ENCODE measurements around the gene MTA3. TPM values are rescaled to one million over a fixed set of nuclear protein-coding genes. Genes with fewer than 3 reads are reported as not detected.
"Not testable (repeated sequence)": the region's sequence is repeated elsewhere in the genome, so short reads cannot be mapped to it uniquely, and the experiment has no call there.

Gene MTA3
- polyA plus RNA-seq, 3 donors from 2014 or later, result 3.8 to 7.5 (median 7.0) TPM

GRCh38 chr2:42722320-42723190 is 154.1 kb downstream of the MTA3 start:
- Mint-ChIP-seq H3K9me3 (no peaks in the 10 kb centered on the region), H3K4me3 (no peak overlapping the region), H3K27ac (no peak overlapping the region), H3K27me3 (ENCODE audit: low read depth in 3 of 3) (no peaks in the 10 kb centered on the region), H3K4me1 (no peaks in the 10 kb centered on the region), H3K36me3 (peaks cover 10 to 16% (median 15%) of the 10 kb centered on the region in 3 donors)
- DNase-seq, result peak in 1 of 3 donors; percentile 2

- DNase-seq, result no peak
- Mint-ChIP-seq H3K9me3 (no peaks in the 10 kb centered on the region), H3K4me1 (no peaks in the 10 kb centered on the region), H3K36me3 (peaks cover 13 to 16% (median 15%) of the 10 kb centered on the region in 3 donors), H3K27me3 (ENCODE audit: low read depth in 3 of 3) (no peaks in the 10 kb centered on the region), H3K27ac (no peak overlapping the region), H3K4me3 (no peak overlapping the region)
These were observed 155.0 kb downstream of the MTA3 start for GRCh38 chr2:42723465-42723864.

- Mint-ChIP-seq H3K4me3 (no peak overlapping the region), H3K36me3 (peaks cover 16 to 19% (median 16%) of the 10 kb centered on the region in 3 donors), H3K9me3 (peaks cover 0 to 2% (median 0%) of the 10 kb centered on the region in 6 donors), H3K4me1 (no peaks in the 10 kb centered on the region), H3K27ac (peak overlapping the region in 1 of 6 donors; percentile 23), H3K27me3 (ENCODE audit: low read depth in 3 of 3) (no peaks in the 10 kb centered on the region)
- DNase-seq, result no peak
These were observed 156.5 kb downstream of the MTA3 start for GRCh38 chr2:42724886-42725285.

GRCh38 chr2:42725657-42726056 is 157.2 kb downstream of the MTA3 start:
- no peaks in the 10 kb centered on the region for H3K27me3 Mint-ChIP-seq (ENCODE audit: low read depth in 3 of 3)
- no peak overlapping the region for H3K4me3 Mint-ChIP-seq
- no peak overlapping the region for H3K27ac Mint-ChIP-seq
- DNase-seq, result no peak
- H3K9me3 Mint-ChIP-seq, result peaks cover 0 to 2% (median 0%) of the 10 kb centered on the region in 6 donors
- H3K36me3 Mint-ChIP-seq, result peaks cover 16 to 25% (median 23%) of the 10 kb centered on the region in 3 donors
- H3K4me1 Mint-ChIP-seq, result no peaks in the 10 kb centered on the region

- Mint-ChIP-seq H3K9me3 (peaks cover 0 to 5% (median 0%) of the 10 kb centered on the region in 6 donors), H3K36me3 (peaks cover 18 to 33% (median 32%) of the 10 kb centered on the region in 3 donors)
These were observed 158.2 kb downstream of the MTA3 start for GRCh38 chr2:42726680-42727079.

GRCh38 chr2:42731316-42731715 is 162.9 kb downstream of the MTA3 start:
- not testable (repeated sequence) for H3K27me3 Mint-ChIP-seq (ENCODE audit: low read depth in 3 of 3); H3K4me3 Mint-ChIP-seq; H3K27ac Mint-ChIP-seq; H3K4me1 Mint-ChIP-seq; DNase-seq
- peaks cover 15 to 25% (median 22%) of the 10 kb centered on the region in 6 donors for H3K9me3 Mint-ChIP-seq
- peaks cover 40 to 66% (median 65%) of the 10 kb centered on the region in 3 donors for H3K36me3 Mint-ChIP-seq

More at GRCh38 chr2:42726680-42727079, 158.2 kb downstream of the MTA3 start:
- no peak for DNase-seq
- H3K4me1 Mint-ChIP-seq, result no peaks in the 10 kb centered on the region
- H3K27ac Mint-ChIP-seq, result no peak overlapping the region
- no peaks in the 10 kb centered on the region for H3K27me3 Mint-ChIP-seq (ENCODE audit: low read depth in 3 of 3)
- no peak overlapping the region for H3K4me3 Mint-ChIP-seq

GRCh38 chr2:42733852-42734251 is 165.4 kb downstream of the MTA3 start:
- no peak overlapping the region for H3K4me3 Mint-ChIP-seq
- H3K9me3 Mint-ChIP-seq, result peaks cover 15 to 25% (median 22%) of the 10 kb centered on the region in 6 donors
- H3K27me3 Mint-ChIP-seq (ENCODE audit: low read depth in 3 of 3), result peaks cover 0 to 4% (median 0%) of the 10 kb centered on the region in 3 donors
- no peak for DNase-seq
- peaks cover 51 to 83% (median 75%) of the 10 kb centered on the region in 3 donors for H3K36me3 Mint-ChIP-seq
- no peak overlapping the region for H3K27ac Mint-ChIP-seq
- no peaks in the 10 kb centered on the region for H3K4me1 Mint-ChIP-seq

GRCh38 chr2:42736598-42737322 is 168.3 kb downstream of the MTA3 start:
- Mint-ChIP-seq H3K4me1 (peaks cover 0 to 2% of the 10 kb centered on the region in 2 donors), H3K9me3 (peaks cover 13 to 27% (median 22%) of the 10 kb centered on the region in 6 donors), H3K4me3 (no peak overlapping the region), H3K27me3 (ENCODE audit: low read depth in 3 of 3) (peaks cover 0 to 4% (median 0%) of the 10 kb centered on the region in 3 donors), H3K36me3 (peaks cover 60 to 72% (median 69%) of the 10 kb centered on the region in 3 donors), H3K27ac (no peak overlapping the region)
- DNase-seq, result no peak

- Mint-ChIP-seq H3K27me3 (ENCODE audit: low read depth in 3 of 3) (peaks cover 0 to under 1% (median 0%) of the 10 kb centered on the region in 3 donors), H3K4me3 (no peak overlapping the region), H3K36me3 (peaks cover 35 to 42% (median 40%) of the 10 kb centered on the region in 3 donors), H3K4me1 (peaks cover 0 to 2% of the 10 kb centered on the region in 2 donors), H3K9me3 (peaks cover 0 to 4% (median under 1%) of the 10 kb centered on the region in 6 donors), H3K27ac (no peak overlapping the region)
- no peak for DNase-seq
These were observed 172.7 kb downstream of the MTA3 start for GRCh38 chr2:42741140-42741539.

GRCh38 chr2:42742740-42743658 is 174.6 kb downstream of the MTA3 start:
- Mint-ChIP-seq H3K27ac (peak overlapping the region in 1 of 6 donors; percentile 33), H3K9me3 (peaks cover 0 to 3% (median 0%) of the 10 kb centered on the region in 6 donors), H3K4me3 (no peak overlapping the region), H3K4me1 (peaks cover 0 to 2% of the 10 kb centered on the region in 2 donors), H3K27me3 (ENCODE audit: low read depth in 3 of 3) (no peaks in the 10 kb centered on the region), H3K36me3 (peaks cover 24 to 30% (median 28%) of the 10 kb centered on the region in 3 donors)
- no peak for DNase-seq

GRCh38 chr2:42743659-42743990 is 175.2 kb downstream of the MTA3 start:
- peaks cover 20 to 28% (median 24%) of the 10 kb centered on the region in 3 donors for H3K36me3 Mint-ChIP-seq
- H3K4me3 Mint-ChIP-seq, result no peak overlapping the region

GRCh38 chr2:42744545-42745082 is 176.2 kb downstream of the MTA3 start:
- Mint-ChIP-seq H3K4me1 (no peaks in the 10 kb centered on the region), H3K9me3 (no peaks in the 10 kb centered on the region), H3K27ac (no peak overlapping the region), H3K36me3 (peaks cover 16 to 26% (median 17%) of the 10 kb centered on the region in 3 donors), H3K4me3 (no peak overlapping the region), H3K27me3 (ENCODE audit: low read depth in 3 of 3) (peaks cover 0 to 2% (median 0%) of the 10 kb centered on the region in 3 donors)
- DNase-seq, result no peak

More at GRCh38 chr2:42743659-42743990, 175.2 kb downstream of the MTA3 start:
- H3K27me3 Mint-ChIP-seq (ENCODE audit: low read depth in 3 of 3), result no peaks in the 10 kb centered on the region
- H3K9me3 Mint-ChIP-seq, result peaks cover 0 to 3% (median 0%) of the 10 kb centered on the region in 6 donors
- peaks cover 0 to 2% of the 10 kb centered on the region in 2 donors for H3K4me1 Mint-ChIP-seq
- DNase-seq, result no peak
- no peak overlapping the region for H3K27ac Mint-ChIP-seq

GRCh38 chr2:42747422-42747821 is 179.0 kb downstream of the MTA3 start:
- Mint-ChIP-seq H3K4me1 (peaks cover 3 to 4% of the 10 kb centered on the region in 2 donors), H3K27ac (no peak overlapping the region), H3K4me3 (no peak overlapping the region), H3K36me3 (peaks cover 9 to 16% (median 13%) of the 10 kb centered on the region in 3 donors), H3K9me3 (no peaks in the 10 kb centered on the region), H3K27me3 (ENCODE audit: low read depth in 3 of 3) (peaks cover 0 to 2% (median 0%) of the 10 kb centered on the region in 3 donors)
- no peak for DNase-seq
